ENCODE results near the gene ZNF280D.

ZNF280D gene

DNA sequence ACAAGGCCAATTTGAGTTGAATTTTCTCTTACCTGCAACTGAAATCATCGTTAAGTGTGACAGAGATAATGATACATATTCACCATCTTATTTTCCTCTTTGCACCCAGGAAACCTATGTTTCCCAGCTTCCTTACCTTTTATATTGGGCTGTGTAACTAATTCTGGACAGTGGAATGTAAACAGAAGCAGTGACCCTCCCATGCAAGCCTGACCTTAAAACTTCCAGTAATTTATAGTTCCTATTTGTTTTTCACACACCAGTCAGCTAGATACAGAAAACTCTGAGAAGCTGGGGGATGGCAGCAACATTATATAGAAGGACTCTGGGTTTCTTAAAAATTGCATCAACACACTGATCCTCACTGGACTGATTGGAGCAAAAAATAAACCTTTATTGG, 4.5 kb upstream of the ZNF280D start:
- DNase-seq (ENCODE audit: extremely low read depth, low read depth) = no peak
- TF ChIP-seq, protein P1, sequence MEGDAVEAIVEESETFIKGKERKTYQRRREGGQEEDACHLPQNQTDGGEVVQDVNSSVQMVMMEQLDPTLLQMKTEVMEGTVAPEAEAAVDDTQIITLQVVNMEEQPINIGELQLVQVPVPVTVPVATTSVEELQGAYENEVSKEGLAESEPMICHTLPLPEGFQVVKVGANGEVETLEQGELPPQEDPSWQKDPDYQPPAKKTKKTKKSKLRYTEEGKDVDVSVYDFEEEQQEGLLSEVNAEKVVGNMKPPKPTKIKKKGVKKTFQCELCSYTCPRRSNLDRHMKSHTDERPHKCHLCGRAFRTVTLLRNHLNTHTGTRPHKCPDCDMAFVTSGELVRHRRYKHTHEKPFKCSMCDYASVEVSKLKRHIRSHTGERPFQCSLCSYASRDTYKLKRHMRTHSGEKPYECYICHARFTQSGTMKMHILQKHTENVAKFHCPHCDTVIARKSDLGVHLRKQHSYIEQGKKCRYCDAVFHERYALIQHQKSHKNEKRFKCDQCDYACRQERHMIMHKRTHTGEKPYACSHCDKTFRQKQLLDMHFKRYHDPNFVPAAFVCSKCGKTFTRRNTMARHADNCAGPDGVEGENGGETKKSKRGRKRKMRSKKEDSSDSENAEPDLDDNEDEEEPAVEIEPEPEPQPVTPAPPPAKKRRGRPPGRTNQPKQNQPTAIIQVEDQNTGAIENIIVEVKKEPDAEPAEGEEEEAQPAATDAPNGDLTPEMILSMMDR (IDR thresholded peaks at IDR 0.05; ENCODE audit: low read depth, low read length, missing control alignments) = no peak
- H3K4me3 ChIP-seq (replicated peaks; ENCODE audit: low read depth, low read length) = no peak overlapping the region

DNA sequence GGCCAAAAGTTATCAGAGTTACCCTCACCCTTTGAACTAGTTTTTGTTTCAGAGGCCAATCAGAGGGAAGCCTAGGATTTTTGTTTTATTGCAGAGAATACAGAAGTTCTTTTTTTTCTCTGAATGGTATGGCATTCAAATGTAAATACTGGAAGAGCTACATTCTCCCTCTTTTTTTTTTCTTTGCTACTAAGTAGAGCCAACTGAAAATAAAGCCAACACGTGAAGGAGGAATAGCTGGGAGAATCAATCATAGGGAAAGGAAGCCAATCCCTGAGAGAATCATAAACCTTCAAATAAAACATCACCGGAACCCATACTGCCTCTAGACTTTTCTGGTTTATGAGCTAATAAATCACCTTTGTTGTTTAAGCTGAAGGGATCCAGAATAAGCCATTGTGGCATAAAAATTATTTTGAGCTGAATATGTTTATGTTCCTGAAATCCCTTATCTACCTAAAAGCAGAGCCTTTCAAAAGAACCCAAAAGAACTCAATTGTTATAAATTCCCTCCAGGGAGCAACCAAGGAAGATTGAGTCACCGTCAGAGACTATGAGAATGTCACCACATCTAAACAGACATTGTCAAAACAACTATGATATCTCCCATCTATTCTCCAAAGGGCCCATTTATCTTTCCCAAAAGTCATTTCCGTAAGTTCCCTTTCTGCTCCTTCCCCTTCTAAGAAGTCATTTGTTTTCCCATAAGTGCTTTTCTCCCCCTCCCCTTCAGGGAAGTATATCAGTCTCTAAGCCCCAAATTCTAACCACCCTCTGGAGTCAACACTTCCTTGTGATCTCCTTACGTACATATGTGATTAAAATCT, 3.8 kb upstream of the ZNF280D start:
- H3K4me3 ChIP-seq (replicated peaks; ENCODE audit: low read depth, low read length) = no peak overlapping the region
- TF ChIP-seq, protein P1 (IDR thresholded peaks at IDR 0.05; ENCODE audit: low read depth, low read length, missing control alignments) = no peak
- DNase-seq (ENCODE audit: extremely low read depth, low read depth) = no peak

DNA sequence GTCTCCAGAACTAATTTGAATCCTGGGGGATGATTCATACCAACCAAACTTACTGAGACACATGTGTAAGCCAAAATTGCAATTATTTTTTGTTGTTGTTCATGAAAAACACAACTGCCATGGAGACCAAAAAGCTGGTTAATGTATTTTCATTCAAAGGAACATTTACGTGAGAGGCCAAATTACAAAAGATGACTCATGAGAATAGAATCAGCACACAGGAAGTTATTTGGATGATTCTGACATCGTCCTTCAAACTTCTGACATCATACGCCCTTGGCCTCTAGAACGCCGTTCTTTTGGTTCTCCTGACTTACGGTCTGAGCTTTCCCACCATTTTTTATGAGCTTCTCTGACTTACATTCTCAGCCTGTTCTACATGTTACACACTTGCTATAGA, 3.0 kb upstream of the ZNF280D start:
- H3K4me3 ChIP-seq (replicated peaks; ENCODE audit: low read depth, low read length) = no peak overlapping the region
- TF ChIP-seq, protein P1 (IDR thresholded peaks at IDR 0.05; ENCODE audit: low read depth, low read length, missing control alignments) = no peak
- DNase-seq (ENCODE audit: extremely low read depth, low read depth) = no peak

DNA sequence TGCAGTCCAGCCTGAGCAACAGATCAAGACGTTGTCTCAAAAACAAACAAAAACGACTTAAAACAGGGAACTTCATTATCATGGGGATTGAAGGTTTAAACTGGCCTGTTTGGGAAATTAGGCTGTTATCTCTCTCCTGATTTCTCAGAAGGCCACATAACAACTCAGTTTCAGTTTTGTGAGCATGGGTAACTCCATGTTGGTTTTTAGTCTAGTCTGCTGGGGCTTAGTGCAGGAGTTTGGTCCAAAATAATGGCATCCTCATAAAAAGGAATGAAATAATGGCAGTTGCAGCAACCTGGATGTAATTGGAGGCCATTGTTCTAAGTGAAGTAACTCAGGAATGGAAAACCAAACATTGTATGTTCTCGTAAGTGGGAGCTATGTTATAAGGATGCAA, 2.3 kb upstream of the ZNF280D start:
- TF ChIP-seq, protein P1 (IDR thresholded peaks at IDR 0.05; ENCODE audit: low read depth, low read length, missing control alignments) = no peak
- no peak for DNase-seq (ENCODE audit: extremely low read depth, low read depth)
- H3K4me3 ChIP-seq (replicated peaks; ENCODE audit: low read depth, low read length) = no peak overlapping the region

DNA sequence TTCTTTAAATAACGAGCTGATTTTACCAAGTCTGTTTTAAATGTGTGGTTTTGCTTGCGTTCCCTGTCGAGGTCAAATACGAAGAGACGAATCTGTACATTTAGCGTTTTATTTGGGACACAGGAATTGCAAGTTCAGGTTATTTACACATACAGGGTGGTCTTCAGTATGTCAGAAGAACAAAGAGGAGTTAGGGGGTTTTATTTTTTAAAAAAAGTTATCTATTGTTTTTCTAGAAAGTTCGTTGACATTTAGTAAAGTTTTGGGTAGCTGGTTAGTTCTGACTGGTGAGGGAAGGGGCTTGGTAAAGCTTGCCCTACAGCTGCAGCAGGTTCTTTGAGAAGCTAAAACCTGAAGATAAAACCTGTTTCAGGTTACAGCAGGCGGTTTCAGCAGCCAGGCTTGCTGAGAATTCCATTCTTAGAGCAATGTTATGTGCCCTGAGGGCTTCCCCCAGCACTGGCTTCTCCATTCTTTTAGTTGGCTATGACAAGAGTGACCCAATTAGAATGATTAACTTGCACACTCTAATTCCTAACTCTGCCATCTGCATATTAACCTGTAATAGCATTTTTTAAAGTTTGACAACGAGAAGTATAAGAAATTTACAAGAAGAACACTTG, 815 bp upstream of the ZNF280D start:
- no peak for DNase-seq (ENCODE audit: extremely low read depth, low read depth)
- no peak overlapping the region for H3K4me3 ChIP-seq (replicated peaks; ENCODE audit: low read depth, low read length)
- TF ChIP-seq, protein P1 (IDR thresholded peaks at IDR 0.05; ENCODE audit: low read depth, low read length, missing control alignments) = no peak

DNA sequence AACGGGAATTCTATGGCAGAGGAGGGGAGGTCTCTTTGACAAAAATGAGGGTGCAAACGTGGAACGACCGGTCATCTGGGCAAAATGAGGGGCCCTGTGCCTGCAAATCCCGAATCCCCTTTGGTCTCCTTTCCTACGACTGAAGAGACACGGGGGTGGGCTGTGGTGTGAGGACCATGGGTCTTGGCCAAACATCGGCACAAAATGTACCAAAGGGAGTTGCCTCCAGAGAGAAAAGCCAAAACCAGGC, 498 bp downstream of the ZNF280D start:
- peak; percentile 14 for DNase-seq (ENCODE audit: extremely low read depth, low read depth)
- TF ChIP-seq, protein P1 (IDR thresholded peaks at IDR 0.05; ENCODE audit: low read depth, low read length, missing control alignments) = no peak
- peak overlapping the region; percentile 65 for H3K4me3 ChIP-seq (replicated peaks; ENCODE audit: low read depth, low read length)
